HepG2 (cell line): ENCODE results near the gene SPTBN4. TPM values are rescaled to one million over a fixed set of nuclear protein-coding genes. Genes with fewer than 3 reads are reported as not detected.

Experiments used
- ATF1 ChIP-seq: IDR thresholded peaks from 2 replicates; pipeline ENCODE4 v1.6.1; 2016; ENCODE audit warnings: mild to moderate bottlenecking, control low read depth
- BHLHE40 ChIP-seq: IDR thresholded peaks from 2 replicates; pipeline ENCODE4 v1.6.1; 2011; ENCODE audit warnings: low read length, improper control_type of control experiment
- FOXK1 ChIP-seq: sonication (generic); formaldehyde crosslinking; IDR thresholded peaks from 2 replicates; pipeline ENCODE4 v1.4.0; 2020; ENCODE audit warnings: low read depth, missing genetic modification reagents, borderline replicate concordance
- HBP1 ChIP-seq: IDR thresholded peaks from 2 replicates; pipeline ENCODE4 v1.6.1; 2016; ENCODE audit warnings: low read depth, control low read depth
- ISL2 ChIP-seq: sonication (generic); formaldehyde crosslinking; IDR thresholded peaks from 2 replicates; pipeline ENCODE4 v1.5.0; 2020; ENCODE audit warnings: missing genetic modification reagents
- KMT2B ChIP-seq: IDR thresholded peaks from 2 replicates; pipeline ENCODE4 v1.6.1; 2016; ENCODE audit warnings: missing genetic modification reagents, missing compliant biosample characterization
- NFE2L1 ChIP-seq: sonication (generic); formaldehyde crosslinking; IDR thresholded peaks from 2 replicates; pipeline ENCODE4 v1.4.0; 2020; ENCODE audit warnings: missing genetic modification reagents, mild to moderate bottlenecking, borderline replicate concordance
- NR2F6 ChIP-seq, 2 experiments: IDR thresholded peaks; 2 replicates each; pipeline ENCODE4 v1.6.1; 2016; ENCODE audit warnings: antibody characterized with exemption in 1 of 2, mild to moderate bottlenecking in 1 of 2
- PBX2 ChIP-seq: IDR thresholded peaks from 2 replicates; pipeline ENCODE4 v1.6.1; 2016; ENCODE audit warnings: control low read depth
- PHF20 ChIP-seq: sonication (generic); formaldehyde crosslinking; IDR thresholded peaks from 2 replicates; pipeline ENCODE4 v1.5.0; 2020; ENCODE audit warnings: mild to moderate bottlenecking, missing genetic modification reagents
- PPARG ChIP-seq: conservative IDR thresholded peaks from 2 replicates; pipeline ENCODE4 v1.6.1; 2016; ENCODE audit warnings: missing biosample characterization, missing genetic modification reagents
- RCOR2 ChIP-seq: IDR thresholded peaks from 2 replicates; pipeline ENCODE4 v1.6.1; 2016; ENCODE audit warnings: missing biosample characterization, missing genetic modification reagents
- SCMH1 ChIP-seq: sonication (generic); formaldehyde crosslinking; IDR thresholded peaks from 2 replicates; pipeline ENCODE4 v1.9.0; 2021; ENCODE audit warnings: missing genetic modification reagents, mild to moderate bottlenecking, borderline replicate concordance
- SOX6 ChIP-seq, 2 experiments: fragments of 450-650 bp in 1 of 2; sonication (generic) in 1 of 2; formaldehyde crosslinking in 1 of 2; IDR thresholded peaks; 2 replicates each; pipeline versions ENCODE4 v1.4.0 to v1.6.1; 2017 to 2020; ENCODE audit warnings: antibody characterized with exemption in 1 of 2, mild to moderate bottlenecking in 1 of 2, missing genetic modification reagents in 1 of 2
- SRSF4 ChIP-seq: fragments of 200-400 bp; formaldehyde crosslinking; IDR thresholded peaks from one replicate; pipeline ENCODE4 v1.6.1; 2018; ENCODE audit warnings: mild to moderate bottlenecking, low read depth, low read length, moderate library complexity; ENCODE audit not compliant: poor library complexity, severe bottlenecking
- ZNF567 ChIP-seq: sonication (generic); formaldehyde crosslinking; IDR thresholded peaks from 2 replicates; pipeline ENCODE4 v1.8.1; 2023; ENCODE audit warnings: mild to moderate bottlenecking, missing genetic modification reagents, borderline replicate concordance
- ZSCAN29 ChIP-seq: sonication (generic); formaldehyde crosslinking; conservative IDR thresholded peaks from 2 replicates; pipeline ENCODE4 v1.4.0; 2020; ENCODE audit warnings: mild to moderate bottlenecking, missing genetic modification reagents
- polyA plus RNA-seq, 8 experiments: library from polyadenylated mRNA; depleted of rRNA in 3 of 8; stranded (reverse) in 7 of 8; unstranded in 1 of 8; fragments of >200 nt; fragmentation: Illumina TruSeq in 4 of 8; extraction: Trizol in 4 of 8; gene quantifications; 2 replicates each; pipeline versions ENCODE4 v1.2.1 to v1.2.3, GENCODE V29; 2011 to 2016; ENCODE audit warnings: low read depth in 4 of 8, missing spikeins in 1 of 8, mixed read lengths in 1 of 8; ENCODE audit not compliant: insufficient read depth in 1 of 8
- total RNA-seq, 5 experiments: library from RNA; depleted of rRNA; stranded (reverse); fragments of >200 nt; fragmentation: Illumina TruSeq; extraction: Trizol; gene quantifications; 2 replicates each; pipeline ENCODE4 v1.2.3, GENCODE V29; 2016; ENCODE audit warnings: low read depth in 1 of 5
- TF ChIP-seq, protein P1 (sequence below), 2 experiments: fragments of 450-650 bp in 1 of 2; sonication (generic) in 1 of 2; formaldehyde crosslinking; IDR thresholded peaks; 2 replicates each; pipeline versions ENCODE4 v1.5.0 to v1.8.0; 2020 to 2022; ENCODE audit warnings: mild to moderate bottlenecking in 1 of 2, missing genetic modification reagents in 1 of 2
- TF ChIP-seq, protein P2 (sequence below): IDR thresholded peaks from 2 replicates; pipeline ENCODE4 v1.6.1; 2016; ENCODE audit warnings: low read depth
- TF ChIP-seq, protein P3 (sequence below): sonication (generic); formaldehyde crosslinking; IDR thresholded peaks from 2 replicates; pipeline ENCODE4 v1.8.0; 2023; ENCODE audit warnings: mild to moderate bottlenecking, missing genetic modification reagents
- TF ChIP-seq, protein P4 (sequence below): sonication (generic); formaldehyde crosslinking; IDR thresholded peaks from 2 replicates; pipeline ENCODE4 v1.5.0; 2020; ENCODE audit warnings: mild to moderate bottlenecking, missing genetic modification reagents

SPTBN4 gene
- total and polyA plus RNA-seq, 2 of the 13 experiments (the other 11 are each of a cell fraction or from before 2014, with no cell fraction given), result 0.11 TPM

DNA sequence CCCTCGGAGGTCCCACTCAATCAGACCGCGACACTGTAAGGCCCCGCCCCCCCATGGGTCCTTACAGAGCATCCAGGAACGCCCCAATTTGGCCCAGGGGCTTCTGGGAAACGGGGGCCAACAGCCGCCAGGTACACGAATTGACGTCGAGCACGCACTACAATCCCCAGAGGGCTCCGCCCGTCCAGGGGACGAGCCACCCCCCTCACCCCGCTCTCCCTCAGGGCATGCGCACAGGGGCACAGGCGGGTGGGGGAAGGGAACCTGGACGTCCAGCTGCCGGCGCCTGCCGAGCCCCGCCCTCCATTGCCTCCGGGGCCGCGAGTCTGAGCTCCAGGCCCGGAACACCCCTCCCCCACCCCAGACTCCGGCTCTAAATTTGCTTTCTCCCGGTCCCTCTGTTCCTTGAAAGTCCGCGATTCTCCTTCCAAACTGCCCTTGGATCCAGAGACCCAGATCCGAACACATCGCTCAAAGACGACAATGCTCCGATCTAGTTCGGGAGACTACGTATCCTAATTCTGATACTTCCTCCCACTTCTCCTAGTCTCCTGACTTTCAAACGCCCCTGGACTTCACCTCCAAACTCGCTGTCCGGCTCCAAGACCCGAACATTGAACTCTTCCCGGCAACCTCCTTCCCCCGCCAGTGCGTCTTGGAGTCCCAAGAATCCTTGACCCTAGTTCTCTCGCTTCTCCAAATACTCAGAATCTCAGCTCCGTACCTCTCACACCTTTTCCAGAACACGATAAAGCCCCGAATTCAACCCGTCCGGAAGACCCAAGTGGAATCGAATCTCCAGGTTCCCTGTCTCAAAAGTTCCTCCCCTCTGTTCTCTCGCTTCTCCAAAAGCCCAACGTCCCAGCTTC is 23.4 kb upstream of the SPTBN4 start (continued):
- peak; percentile 62; the same call in 1 of the 2 replicates for TF ChIP-seq PPARG
- no peak; the same call in 1 of the 2 replicates for TF ChIP-seq ZNF567 (CRISPR knock-in tag)
- no peak for TF ChIP-seq SCMH1 (CRISPR knock-in tag)
- no peak; the same call in 1 of the 2 replicates for TF ChIP-seq ISL2 (CRISPR knock-in tag)
- no peak for TF ChIP-seq SRSF4
- TF ChIP-seq HBP1 (CRISPR knock-in tag), result peak; percentile 73; the same call in 1 of the 2 replicates
- no peak for TF ChIP-seq RCOR2
- TF ChIP-seq, protein P1, sequence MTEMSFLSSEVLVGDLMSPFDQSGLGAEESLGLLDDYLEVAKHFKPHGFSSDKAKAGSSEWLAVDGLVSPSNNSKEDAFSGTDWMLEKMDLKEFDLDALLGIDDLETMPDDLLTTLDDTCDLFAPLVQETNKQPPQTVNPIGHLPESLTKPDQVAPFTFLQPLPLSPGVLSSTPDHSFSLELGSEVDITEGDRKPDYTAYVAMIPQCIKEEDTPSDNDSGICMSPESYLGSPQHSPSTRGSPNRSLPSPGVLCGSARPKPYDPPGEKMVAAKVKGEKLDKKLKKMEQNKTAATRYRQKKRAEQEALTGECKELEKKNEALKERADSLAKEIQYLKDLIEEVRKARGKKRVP (CRISPR knock-in tag; IDR thresholded peaks at IDR 0.05), result no peak
- no peak for TF ChIP-seq BHLHE40
- no peak for TF ChIP-seq SOX6 (IDR thresholded peaks at IDR 0.05)
- TF ChIP-seq SOX6 (CRISPR knock-in tag; IDR thresholded peaks at IDR 0.05), result peak; percentile 36; the same call in 1 of the 2 replicates
- no peak for TF ChIP-seq PHF20
- TF ChIP-seq PBX2 (CRISPR knock-in tag), result no peak
- peak; percentile 31; the same call in 1 of the 2 replicates for TF ChIP-seq NR2F6 (IDR thresholded peaks at IDR 0.05)
- peak; percentile 45; the same call in 1 of the 2 replicates for TF ChIP-seq NR2F6 (CRISPR knock-in tag; IDR thresholded peaks at IDR 0.05)
- TF ChIP-seq, protein P2, sequence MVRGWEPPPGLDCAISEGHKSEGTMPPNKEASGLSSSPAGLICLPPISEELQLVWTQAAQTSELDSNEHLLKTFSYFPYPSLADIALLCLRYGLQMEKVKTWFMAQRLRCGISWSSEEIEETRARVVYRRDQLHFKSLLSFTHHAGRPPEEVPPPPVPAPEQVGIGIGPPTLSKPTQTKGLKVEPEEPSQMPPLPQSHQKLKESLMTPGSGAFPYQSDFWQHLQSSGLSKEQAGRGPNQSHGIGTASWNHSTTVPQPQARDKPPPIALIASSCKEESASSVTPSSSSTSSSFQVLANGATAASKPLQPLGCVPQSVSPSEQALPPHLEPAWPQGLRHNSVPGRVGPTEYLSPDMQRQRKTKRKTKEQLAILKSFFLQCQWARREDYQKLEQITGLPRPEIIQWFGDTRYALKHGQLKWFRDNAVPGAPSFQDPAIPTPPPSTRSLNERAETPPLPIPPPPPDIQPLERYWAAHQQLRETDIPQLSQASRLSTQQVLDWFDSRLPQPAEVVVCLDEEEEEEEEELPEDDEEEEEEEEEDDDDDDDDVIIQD (CRISPR knock-in tag), result no peak
- peak; percentile 73 for TF ChIP-seq ATF1 (CRISPR knock-in tag)
- TF ChIP-seq, protein P3, sequence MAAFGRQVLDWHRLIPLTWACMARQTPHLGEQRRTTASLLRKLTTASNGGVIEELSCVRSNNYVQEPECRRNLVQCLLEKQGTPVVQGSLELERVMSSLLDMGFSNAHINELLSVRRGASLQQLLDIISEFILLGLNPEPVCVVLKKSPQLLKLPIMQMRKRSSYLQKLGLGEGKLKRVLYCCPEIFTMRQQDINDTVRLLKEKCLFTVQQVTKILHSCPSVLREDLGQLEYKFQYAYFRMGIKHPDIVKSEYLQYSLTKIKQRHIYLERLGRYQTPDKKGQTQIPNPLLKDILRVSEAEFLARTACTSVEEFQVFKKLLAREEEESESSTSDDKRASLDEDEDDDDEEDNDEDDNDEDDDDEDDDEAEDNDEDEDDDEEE, result 0 out of 2 replicates have a peak, but pooled peaks have one; percentile 15
- peak; percentile 75; the same call in 1 of the 2 replicates for TF ChIP-seq FOXK1
- TF ChIP-seq, protein P4, sequence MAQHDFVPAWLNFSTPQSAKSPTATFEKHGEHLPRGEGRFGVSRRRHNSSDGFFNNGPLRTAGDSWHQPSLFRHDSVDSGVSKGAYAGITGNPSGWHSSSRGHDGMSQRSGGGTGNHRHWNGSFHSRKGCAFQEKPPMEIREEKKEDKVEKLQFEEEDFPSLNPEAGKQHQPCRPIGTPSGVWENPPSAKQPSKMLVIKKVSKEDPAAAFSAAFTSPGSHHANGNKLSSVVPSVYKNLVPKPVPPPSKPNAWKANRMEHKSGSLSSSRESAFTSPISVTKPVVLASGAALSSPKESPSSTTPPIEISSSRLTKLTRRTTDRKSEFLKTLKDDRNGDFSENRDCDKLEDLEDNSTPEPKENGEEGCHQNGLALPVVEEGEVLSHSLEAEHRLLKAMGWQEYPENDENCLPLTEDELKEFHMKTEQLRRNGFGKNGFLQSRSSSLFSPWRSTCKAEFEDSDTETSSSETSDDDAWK (CRISPR knock-in tag), result no peak
- no peak for TF ChIP-seq ZSCAN29 (CRISPR knock-in tag)
- no peak for TF ChIP-seq KMT2B (CRISPR knock-in tag)
- TF ChIP-seq NFE2L1 (CRISPR knock-in tag), result no peak
